Omental fat pad (tissue), 4 donors: ENCODE results near the gene ZNF527. TPM values are rescaled to one million over a fixed set of nuclear protein-coding genes. Genes with fewer than 3 reads are reported as not detected.
"Not testable (repeated sequence)": the region's sequence is repeated elsewhere in the genome, so short reads cannot be mapped to it uniquely, and the experiment has no call there.

ENCODE experiments used
- ATAC-seq: fragments of 150-250 bp; one replicate; pipeline ENCODE4 v1.9.1; 2016; ENCODE audit warnings: mild to moderate bottlenecking, moderate library complexity; ENCODE audit not compliant: low FRiP score
- DNase-seq: peaks from one replicate; pipeline ENCODE4 v3.0.0-alpha.2; 2019; ENCODE audit warnings: low spot score
- total RNA-seq, 4 donors: library from RNA; depleted of rRNA; stranded (reverse); fragments of >200 nt; gene quantifications; one replicate each; pipeline ENCODE4 v1.1.0, GENCODE V29; 2016
- TF ChIP-seq, protein P1 (sequence below), 3 donors: fragments of 450-650 bp; IDR thresholded peaks; one replicate each; pipeline ENCODE4 v1.5.1; 2016 to 2017; ENCODE audit warnings: antibody characterized with exemption in 3 of 3, mild to moderate bottlenecking in 3 of 3, moderate library complexity in 2 of 3

Gene ZNF527
- total RNA-seq, 4 donors from 2014 or later = 3.7 to 7.4 (median 4.6) TPM

GRCh38 chr19:37401078-37401477 is 30.2 kb downstream of the ZNF527 start:
- ATAC-seq = no peak
- TF ChIP-seq, protein P1, sequence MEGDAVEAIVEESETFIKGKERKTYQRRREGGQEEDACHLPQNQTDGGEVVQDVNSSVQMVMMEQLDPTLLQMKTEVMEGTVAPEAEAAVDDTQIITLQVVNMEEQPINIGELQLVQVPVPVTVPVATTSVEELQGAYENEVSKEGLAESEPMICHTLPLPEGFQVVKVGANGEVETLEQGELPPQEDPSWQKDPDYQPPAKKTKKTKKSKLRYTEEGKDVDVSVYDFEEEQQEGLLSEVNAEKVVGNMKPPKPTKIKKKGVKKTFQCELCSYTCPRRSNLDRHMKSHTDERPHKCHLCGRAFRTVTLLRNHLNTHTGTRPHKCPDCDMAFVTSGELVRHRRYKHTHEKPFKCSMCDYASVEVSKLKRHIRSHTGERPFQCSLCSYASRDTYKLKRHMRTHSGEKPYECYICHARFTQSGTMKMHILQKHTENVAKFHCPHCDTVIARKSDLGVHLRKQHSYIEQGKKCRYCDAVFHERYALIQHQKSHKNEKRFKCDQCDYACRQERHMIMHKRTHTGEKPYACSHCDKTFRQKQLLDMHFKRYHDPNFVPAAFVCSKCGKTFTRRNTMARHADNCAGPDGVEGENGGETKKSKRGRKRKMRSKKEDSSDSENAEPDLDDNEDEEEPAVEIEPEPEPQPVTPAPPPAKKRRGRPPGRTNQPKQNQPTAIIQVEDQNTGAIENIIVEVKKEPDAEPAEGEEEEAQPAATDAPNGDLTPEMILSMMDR (IDR thresholded peaks at IDR 0.05) = no peak
- no peak for DNase-seq

- DNase-seq (no peak), ATAC-seq (no peak)
- TF ChIP-seq, protein P1 (IDR thresholded peaks at IDR 0.05) = no peak
These were observed 32.5 kb downstream of the ZNF527 start for GRCh38 chr19:37403403-37403802.

- not testable (repeated sequence) for ATAC-seq, DNase-seq
These were observed 35.4 kb downstream of the ZNF527 start for GRCh38 chr19:37406140-37406846.

DNA sequence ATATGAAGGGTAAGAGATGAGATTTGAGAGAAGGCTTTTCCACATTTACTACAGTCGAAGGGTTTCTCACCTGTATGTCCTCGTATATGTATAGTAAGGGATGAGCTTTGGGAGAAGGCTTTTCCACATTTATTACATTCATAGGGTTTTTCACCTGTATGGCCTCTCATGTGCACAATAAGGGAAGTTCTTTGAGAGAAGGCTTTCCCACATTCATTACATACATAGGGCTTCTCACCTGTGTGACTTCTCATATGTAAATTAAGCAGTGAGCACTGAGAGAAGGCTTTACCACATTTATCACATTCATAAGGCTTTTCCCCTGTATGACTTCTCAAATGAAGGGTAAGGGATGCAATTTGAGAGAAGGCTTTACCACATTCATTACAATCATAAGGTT is 41.8 kb downstream of the ZNF527 start:
- DNase-seq = no peak
- no peak for ATAC-seq
- TF ChIP-seq, protein P1 (IDR thresholded peaks at IDR 0.05) = no peak

DNA sequence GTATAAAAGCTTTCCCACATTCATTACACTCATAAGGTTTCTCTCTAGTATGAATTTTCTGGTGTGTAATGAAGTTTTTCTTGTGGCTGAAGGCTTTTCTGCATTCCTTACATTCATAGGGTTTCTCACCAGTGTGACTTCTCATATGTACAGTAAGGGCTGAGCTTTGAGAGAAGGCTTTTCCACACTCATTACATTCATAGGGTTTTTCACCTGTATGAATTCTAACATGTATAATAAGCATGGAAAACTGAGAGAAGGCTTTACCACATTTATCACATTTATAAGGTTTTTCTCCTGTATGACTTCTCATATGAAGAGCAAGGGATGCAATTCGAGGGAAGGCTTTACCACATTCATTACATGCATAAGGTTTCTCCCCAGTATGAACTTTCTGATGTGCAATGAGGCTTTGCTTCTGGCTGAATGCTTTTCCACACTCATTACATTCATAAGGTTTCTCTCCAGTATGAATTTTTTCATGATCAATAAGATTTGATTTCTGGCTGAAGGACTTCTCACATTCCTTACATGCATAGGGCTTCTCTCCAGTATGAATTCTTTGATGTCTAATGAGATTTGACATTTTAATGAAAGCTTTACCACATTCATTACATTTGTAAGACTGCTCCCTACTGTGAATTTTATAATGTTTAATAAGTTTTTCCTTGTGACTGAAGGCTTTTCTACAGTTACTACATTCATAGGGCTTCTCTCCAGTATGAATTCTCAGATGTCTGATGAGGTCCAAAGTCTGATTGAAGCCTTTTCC is 42.6 kb downstream of the ZNF527 start:
- no peak for ATAC-seq
- TF ChIP-seq, protein P1 (IDR thresholded peaks at IDR 0.05) = no peak
- DNase-seq = no peak

Other genes starting within 250 kb of the ZNF527 start
- 10 to 100 TPM in 1 of 4 donors, 1 to 10 TPM in 3; 3.8 to 12.8 (median 7.4) TPM for gene ZNF585A, start 198.4 kb upstream of the ZNF527 start, total RNA-seq
- gene ZNF585B, start 160.6 kb upstream of the ZNF527 start, total RNA-seq = 10 to 100 TPM in 2 of 4 donors, 1 to 10 TPM in 2; 7.5 to 25.5 (median 11.5) TPM
- 10 to 100 TPM in 1 of 4 donors, 1 to 10 TPM in 3; 4.5 to 11.3 (median 6.2) TPM for gene ZNF383, start 152.9 kb upstream of the ZNF527 start, total RNA-seq
- gene ZNF569, start 96.3 kb downstream of the ZNF527 start, total RNA-seq = 1 to 10 TPM; 3.1 to 8.0 (median 4.6) TPM
- 10 to 100 TPM in 1 of 4 donors, 1 to 10 TPM in 3; 5.3 to 11.2 (median 8.8) TPM for gene ZNF570, start 98.3 kb downstream of the ZNF527 start, total RNA-seq
- gene ZNF793, start 135.8 kb downstream of the ZNF527 start, total RNA-seq = 1 to 10 TPM; 1.2 to 3.5 (median 1.3) TPM
- gene ZNF571, start 223.7 kb downstream of the ZNF527 start, total RNA-seq = 1 to 10 TPM; 2.3 to 7.3 (median 4.9) TPM
- gene ZNF540, start 223.8 kb downstream of the ZNF527 start, total RNA-seq = 1 to 10 TPM; 1.2 to 2.2 (median 1.5) TPM